Colonic mucosa (tissue), 4 donors: ENCODE results near the gene RAN. TPM values are rescaled to one million over a fixed set of nuclear protein-coding genes. Genes with fewer than 3 reads are reported as not detected.
"Not testable (repeated sequence)": the region's sequence is repeated elsewhere in the genome, so short reads cannot be mapped to it uniquely, and the experiment has no call there.

ENCODE experiments used
- DNase-seq: peaks from one replicate; pipeline ENCODE4 v3.0.0-alpha.2; 2020
- H3K27ac ChIP-seq: fragments of 200-600 bp; one replicate; pipeline ENCODE4 v1.8.0; 2021
- H3K27me3 ChIP-seq: fragments of 200-600 bp; one replicate; pipeline ENCODE4 v1.8.0; 2021
- H3K36me3 ChIP-seq: fragments of 200-600 bp; one replicate; pipeline ENCODE4 v1.8.0; 2021
- H3K4me1 ChIP-seq: fragments of 200-600 bp; one replicate; pipeline ENCODE4 v1.8.0; 2021; ENCODE audit warnings: mild to moderate bottlenecking
- H3K4me3 ChIP-seq: fragments of 200-600 bp; one replicate; pipeline ENCODE4 v1.8.0; 2021
- H3K9ac ChIP-seq, 2 donors: one replicate each; pipeline ENCODE4 v1.7.0; 2013; ENCODE audit warnings: control low read depth in 2 of 2, low read depth in 2 of 2, low read length in 2 of 2
- H3K9me3 ChIP-seq: fragments of 200-600 bp; one replicate; pipeline ENCODE4 v1.8.0; 2021
- CTCF ChIP-seq: fragments of 200-600 bp; IDR thresholded peaks from one replicate; pipeline ENCODE4 v1.8.0; 2022; ENCODE audit warnings: antibody characterized with exemption, mild to moderate bottlenecking
- intact Hi-C: fragments of 100-400 bp; cut with DNase I; formaldehyde crosslinking; loops from one replicate; pipeline ENCODE4 v1.14.1; 2022
- total RNA-seq, 2 donors: library from RNA; stranded (reverse); fragmentation: NEBNext Ultra II Directional in 1 of 2; extraction: Animal tissue kit (Norgen Biotek cat#: 25700) in 1 of 2; gene quantifications; one replicate each; pipeline ENCODE4 v1.2.1, GENCODE V29; 2021
- donor health status: healthy.
- donor health status: DM: no; HTN: no; CAD: no.
- donor health status: DM: no; HTN: no; CAD: no.

Gene RAN
- total RNA-seq, 2 donors from 2014 or later: 374 to 847 TPM

DNA sequence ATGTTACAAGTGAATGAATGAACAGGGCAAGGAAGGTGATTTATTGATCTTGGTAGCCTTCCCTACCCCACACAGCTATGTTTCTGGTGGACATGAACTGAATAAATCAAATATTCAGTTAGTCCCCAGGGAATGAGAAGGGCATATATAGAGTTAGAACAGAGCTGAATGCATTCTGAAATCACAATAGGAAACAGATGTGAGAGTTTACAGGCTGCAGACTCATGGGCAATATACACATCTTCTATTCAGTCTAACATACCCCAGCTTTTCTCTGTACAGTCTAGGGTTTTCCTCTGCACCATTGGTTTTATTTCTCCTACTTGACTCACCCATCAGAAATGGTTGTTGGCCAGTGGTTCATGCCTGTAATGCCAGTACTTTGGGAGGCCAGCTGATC, 25.5 kb upstream of the RAN start:
- H3K4me3 ChIP-seq: no peak overlapping the region
- no peaks in the 10 kb centered on the region for H3K4me1 ChIP-seq
- no peak overlapping the region for H3K9ac ChIP-seq
- no peak overlapping the region for H3K27ac ChIP-seq
- TF ChIP-seq CTCF: no peak
- intact Hi-C loops: no loop called here
- no peaks in the 10 kb centered on the region for H3K36me3 ChIP-seq
- DNase-seq: no peak
- no peaks in the 10 kb centered on the region for H3K9me3 ChIP-seq
- H3K27me3 ChIP-seq: no peaks in the 10 kb centered on the region

- no peaks in the 10 kb centered on the region for H3K9me3 ChIP-seq
- H3K4me1 ChIP-seq: no peaks in the 10 kb centered on the region
- no peaks in the 10 kb centered on the region for H3K27me3 ChIP-seq
- no peaks in the 10 kb centered on the region for H3K36me3 ChIP-seq
- intact Hi-C loops: no loop called here
- DNase-seq: no peak
- TF ChIP-seq CTCF: no peak
- H3K4me3 ChIP-seq: no peak overlapping the region
- H3K9ac ChIP-seq: no peak overlapping the region
- H3K27ac ChIP-seq: no peak overlapping the region
Observed at GRCh38 chr12:130847112-130847511, 24.8 kb upstream of the RAN start.

- H3K4me3 ChIP-seq, H3K4me1 ChIP-seq, H3K27me3 ChIP-seq, H3K36me3 ChIP-seq, H3K9ac ChIP-seq, H3K9me3 ChIP-seq, H3K27ac ChIP-seq, intact Hi-C loops, DNase-seq: not testable (repeated sequence)
Observed at GRCh38 chr12:130848105-130848504, 23.8 kb upstream of the RAN start.

DNA sequence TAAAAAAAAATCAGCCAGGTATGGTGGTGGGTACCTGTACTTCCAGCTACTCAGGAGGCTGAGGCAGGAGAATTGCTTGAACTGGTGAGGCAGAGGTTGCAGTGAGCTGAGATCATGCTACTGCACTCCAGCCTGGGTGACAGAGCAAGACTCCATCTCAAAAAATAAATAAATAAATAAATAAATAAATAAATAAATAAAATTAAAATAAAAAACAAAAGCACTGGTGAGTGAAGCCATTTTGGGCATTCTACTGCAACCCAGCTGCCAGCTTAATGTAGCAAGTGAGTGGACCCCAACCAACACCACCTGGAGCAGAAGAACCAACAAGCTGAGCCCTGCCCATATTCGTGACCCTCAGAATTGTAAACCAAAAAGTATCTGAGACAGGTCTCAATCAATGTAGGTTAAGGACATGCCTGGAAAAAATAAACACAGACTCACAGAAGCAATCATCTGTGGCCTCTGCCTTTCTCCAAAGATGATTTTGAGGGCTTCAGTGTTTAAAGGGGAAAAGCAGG, 23.0 kb upstream of the RAN start:
- intact Hi-C loops, H3K9ac ChIP-seq, DNase-seq, H3K27ac ChIP-seq, H3K36me3 ChIP-seq, H3K9me3 ChIP-seq, H3K4me1 ChIP-seq, H3K4me3 ChIP-seq, H3K27me3 ChIP-seq: not testable (repeated sequence)

GRCh38 chr12:130849561-130850417, 22.1 kb upstream of the RAN start:
- H3K36me3 ChIP-seq: no peaks in the 10 kb centered on the region
- intact Hi-C loops: no loop called here
- DNase-seq: no peak
- no peak overlapping the region for H3K27ac ChIP-seq
- H3K4me1 ChIP-seq: no peaks in the 10 kb centered on the region
- no peaks in the 10 kb centered on the region for H3K27me3 ChIP-seq
- H3K9me3 ChIP-seq: no peaks in the 10 kb centered on the region
- no peak overlapping the region for H3K9ac ChIP-seq
- no peak overlapping the region for H3K4me3 ChIP-seq
- TF ChIP-seq CTCF: no peak

- intact Hi-C loops: no loop called here
- TF ChIP-seq CTCF: no peak
- DNase-seq: no peak
- Histone ChIP-seq H3K36me3 (no peaks in the 10 kb centered on the region), H3K4me3 (no peak overlapping the region), H3K4me1 (no peaks in the 10 kb centered on the region), H3K27ac (no peak overlapping the region), H3K9ac (no peak overlapping the region), H3K27me3 (no peaks in the 10 kb centered on the region), H3K9me3 (no peaks in the 10 kb centered on the region)
Observed at GRCh38 chr12:130850418-130851021, 21.3 kb upstream of the RAN start.
